IgD-negative memory B cell (primary cell): Measurements from ENCODE around the gene RNU1-1. TPM values are rescaled to one million over a fixed set of nuclear protein-coding genes. Genes with fewer than 3 reads are reported as not detected.
"Not testable (repeated sequence)": the region's sequence is repeated elsewhere in the genome, so short reads cannot be mapped to it uniquely, and the experiment has no call there.

Experiments used
- H3K27ac Mint-ChIP-seq, 3 donors: one replicate each; pipeline ENCODE4 v1.8.0; 2020 to 2022; ENCODE audit warnings: mild to moderate bottlenecking in 3 of 3, mixed read lengths in 3 of 3, moderate library complexity in 1 of 3
- H3K27me3 Mint-ChIP-seq: one replicate; pipeline ENCODE4 v1.8.0; 2021; ENCODE audit warnings: mixed read lengths
- H3K36me3 Mint-ChIP-seq: one replicate; pipeline ENCODE4 v1.8.0; 2020; ENCODE audit warnings: mild to moderate bottlenecking, mixed read lengths
- H3K4me1 Mint-ChIP-seq, 3 donors: one replicate each; pipeline ENCODE4 v1.8.0; 2020 to 2022; ENCODE audit warnings: mixed read lengths in 3 of 3, mild to moderate bottlenecking in 1 of 3
- H3K4me3 Mint-ChIP-seq, 4 donors: one replicate each; pipeline ENCODE4 v1.8.0; 2020 to 2022; ENCODE audit warnings: mild to moderate bottlenecking in 4 of 4, mixed read lengths in 4 of 4, moderate library complexity in 3 of 4
- H3K9me3 Mint-ChIP-seq, 3 donors: one replicate each; pipeline ENCODE4 v1.8.0; 2020 to 2021; ENCODE audit warnings: mixed read lengths in 3 of 3, mild to moderate bottlenecking in 1 of 3
- polyA plus RNA-seq: library from polyadenylated mRNA; unstranded; fragments of 300-500 nt; fragmentation: Illumina TruSeq; gene quantifications from one replicate; pipeline ENCODE4 v1.2.3, GENCODE V29; 2021

RNU1-1 gene
- polyA plus RNA-seq, 1 donor from 2014 or later = not detected

DNA sequence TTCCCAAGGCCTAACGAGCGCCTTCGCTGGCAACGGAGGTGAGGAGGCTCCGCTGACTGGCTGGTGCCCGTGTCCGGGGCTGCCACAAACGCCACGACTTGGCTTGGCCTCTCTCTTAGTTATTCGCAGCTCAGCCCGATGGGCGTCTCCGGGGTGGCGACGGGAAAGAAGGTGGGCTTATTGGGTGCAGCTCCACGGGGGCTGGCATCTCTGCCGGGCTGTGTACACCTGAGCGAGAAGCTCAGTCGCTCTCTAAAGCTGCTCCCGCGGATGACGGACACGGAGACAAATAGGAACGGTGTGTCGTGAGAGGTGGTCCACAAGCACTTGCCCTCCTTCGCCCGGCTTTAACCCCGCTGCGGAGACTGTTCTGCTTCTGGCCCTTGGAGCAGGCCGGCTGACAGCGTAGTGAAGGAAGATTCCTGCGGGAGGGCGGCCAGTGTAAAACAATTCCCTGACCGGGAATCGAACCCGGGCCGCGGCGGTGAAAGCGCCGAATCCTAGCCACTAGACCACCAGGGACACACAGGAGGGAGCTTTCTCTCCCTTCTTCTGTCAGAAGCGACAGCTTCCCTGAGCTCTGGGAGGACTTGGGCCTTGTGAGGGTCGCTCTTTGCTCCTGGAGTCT is 20.9 kb upstream of the RNU1-1 start:
- H3K27ac Mint-ChIP-seq = peak overlapping the region in 2 of 3 donors; percentile 31 to 71
- peak overlapping the region; percentile 70 to 96 (median 90) for H3K4me3 Mint-ChIP-seq
- peaks cover 15% of the 10 kb centered on the region for H3K27me3 Mint-ChIP-seq
- H3K4me1 Mint-ChIP-seq, H3K9me3 Mint-ChIP-seq, H3K36me3 Mint-ChIP-seq: not testable (repeated sequence)

DNA sequence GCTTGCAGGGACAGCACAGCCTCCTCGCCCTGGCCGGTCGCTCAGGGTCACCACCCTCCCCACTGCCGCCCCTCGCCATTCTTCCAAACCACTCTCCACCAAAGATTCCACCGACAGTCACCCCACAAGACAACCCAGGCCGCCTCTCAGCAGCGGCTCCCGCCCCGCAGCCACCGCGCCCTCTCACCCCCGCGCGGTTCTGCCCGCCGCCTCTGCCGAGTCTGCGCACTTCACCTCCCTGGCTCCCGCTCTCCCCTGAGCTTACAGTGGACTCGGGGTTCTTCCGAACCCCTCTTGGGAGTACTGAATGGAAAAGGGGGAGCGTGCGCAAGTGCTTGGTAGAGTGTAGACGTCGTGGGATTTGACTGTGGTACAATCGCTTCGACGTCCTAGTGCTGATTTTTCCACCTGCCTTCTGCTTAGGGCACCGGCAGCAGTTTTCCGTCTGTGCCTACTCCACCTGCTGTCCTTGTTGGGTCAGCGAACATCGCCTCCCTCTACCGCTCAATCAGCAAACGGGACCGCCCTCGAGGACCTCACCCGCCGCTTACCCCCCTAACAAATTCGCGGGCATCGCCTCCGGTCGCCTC is 20.2 kb upstream of the RNU1-1 start:
- H3K27me3 Mint-ChIP-seq = peaks cover 15% of the 10 kb centered on the region

DNA sequence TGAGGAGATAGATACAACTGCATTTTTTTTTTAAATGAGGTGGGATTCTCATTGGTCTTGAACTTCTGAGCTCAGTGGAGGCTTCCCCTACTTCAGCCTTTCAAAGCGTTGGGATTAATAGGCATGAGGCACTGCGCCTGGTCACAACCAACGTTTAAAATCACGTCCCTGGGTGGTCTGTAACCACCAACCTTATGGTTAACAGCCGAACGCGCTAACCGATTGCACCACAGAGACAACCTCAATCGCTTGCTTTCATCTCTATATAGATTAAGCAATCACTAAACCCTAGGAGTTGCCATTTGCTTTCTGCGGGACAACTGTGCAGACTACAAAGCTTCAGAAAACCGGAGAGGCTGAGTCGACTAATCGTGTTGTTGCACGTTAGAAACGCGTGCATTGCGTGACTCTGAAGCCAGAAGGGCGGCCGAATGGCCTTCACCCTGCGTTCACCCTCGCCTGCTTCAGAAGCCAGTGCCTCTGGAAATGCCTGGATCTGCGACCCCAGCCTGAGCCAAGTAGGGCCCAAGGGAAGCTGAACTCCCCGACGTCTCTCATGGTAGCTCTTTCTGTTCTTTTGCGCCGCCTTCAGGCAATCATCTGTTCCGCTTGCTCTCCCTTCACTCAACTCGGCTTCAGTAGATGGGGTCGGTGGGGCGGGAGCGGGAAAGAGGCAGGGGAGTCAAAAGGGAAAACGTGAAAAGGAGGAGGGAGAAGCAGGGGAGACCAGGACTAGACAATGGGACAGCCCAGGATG is 18.3 kb upstream of the RNU1-1 start:
- peaks cover 15% of the 10 kb centered on the region for H3K27me3 Mint-ChIP-seq
- H3K36me3 Mint-ChIP-seq = not testable (repeated sequence)
- peak overlapping the region in 1 of 4 donors; percentile 32 for H3K4me3 Mint-ChIP-seq

More for the DNA sequence above, 20.2 kb upstream of the RNU1-1 start:
- not testable (repeated sequence) for H3K4me1 Mint-ChIP-seq, H3K36me3 Mint-ChIP-seq, H3K9me3 Mint-ChIP-seq
- H3K27ac Mint-ChIP-seq = peak overlapping the region in 1 of 3 donors; percentile 31
- H3K4me3 Mint-ChIP-seq = peak overlapping the region; percentile 83 to 96 (median 90)

DNA sequence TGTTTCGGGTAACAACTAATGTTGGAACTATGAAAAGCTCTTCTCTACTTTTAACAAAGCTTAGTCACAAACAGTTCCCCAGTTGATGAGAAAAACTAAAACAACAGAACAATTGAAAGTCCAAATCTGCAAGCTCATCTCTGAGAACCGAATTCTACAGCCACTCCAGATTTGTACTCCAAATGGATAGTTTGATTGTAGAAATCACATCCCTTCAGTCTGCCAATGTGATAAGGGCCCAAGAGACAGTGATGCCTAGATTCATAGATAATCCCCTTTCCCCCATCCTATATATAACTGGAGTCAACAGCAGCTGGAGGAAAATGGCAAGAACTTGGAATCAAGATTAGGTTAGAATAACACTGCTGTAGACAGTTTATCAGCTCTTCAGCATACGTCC is 14.3 kb upstream of the RNU1-1 start:
- not testable (repeated sequence) for H3K4me3 Mint-ChIP-seq, H3K36me3 Mint-ChIP-seq, H3K4me1 Mint-ChIP-seq, H3K27ac Mint-ChIP-seq, H3K27me3 Mint-ChIP-seq, H3K9me3 Mint-ChIP-seq

More for the DNA sequence above, 18.3 kb upstream of the RNU1-1 start:
- H3K27ac Mint-ChIP-seq = peak overlapping the region in 1 of 3 donors; percentile 50
- not testable (repeated sequence) for H3K4me1 Mint-ChIP-seq, H3K9me3 Mint-ChIP-seq

DNA sequence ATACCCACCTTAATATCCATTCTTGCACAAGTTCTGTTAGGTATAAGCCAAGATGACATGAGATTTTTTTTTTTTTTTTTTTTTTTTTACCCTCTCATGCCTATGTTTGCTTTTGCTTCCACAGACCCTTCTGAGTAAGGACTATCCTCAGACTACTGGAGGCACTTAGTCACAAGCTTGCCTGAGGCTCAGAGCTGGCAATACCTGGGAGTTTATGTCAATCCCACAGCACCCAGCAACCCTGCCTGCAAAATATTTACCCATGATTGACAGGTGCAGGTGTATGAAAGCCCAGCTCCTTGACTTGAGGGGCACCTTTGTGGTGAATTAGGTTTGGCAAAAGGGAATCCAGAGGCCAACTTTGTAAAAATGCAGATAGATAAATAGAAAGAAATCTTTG is 11.7 kb upstream of the RNU1-1 start:
- not testable (repeated sequence) for H3K36me3 Mint-ChIP-seq, H3K9me3 Mint-ChIP-seq, H3K27me3 Mint-ChIP-seq, H3K27ac Mint-ChIP-seq, H3K4me3 Mint-ChIP-seq, H3K4me1 Mint-ChIP-seq

DNA sequence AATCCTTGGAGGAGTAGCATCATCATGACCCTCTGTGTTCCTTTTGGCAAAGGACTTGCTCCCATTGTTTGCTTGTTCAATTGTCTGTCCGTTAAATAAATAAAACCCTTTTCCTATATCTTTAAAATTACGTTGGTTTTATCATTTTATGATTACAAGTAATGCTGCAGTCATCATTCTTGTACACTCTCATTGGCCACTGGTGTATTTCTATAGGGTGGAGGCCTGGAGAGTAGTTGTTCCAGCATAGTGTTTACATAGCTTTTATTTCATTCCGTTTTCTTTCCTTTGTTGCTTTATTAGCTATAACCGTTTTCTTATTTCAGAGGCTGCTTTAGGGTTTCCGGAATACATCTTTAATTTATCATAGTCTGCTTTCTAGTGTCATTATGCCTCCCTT is 7.6 kb upstream of the RNU1-1 start:
- H3K36me3 Mint-ChIP-seq, H3K9me3 Mint-ChIP-seq, H3K4me1 Mint-ChIP-seq, H3K27ac Mint-ChIP-seq: not testable (repeated sequence)
- Mint-ChIP-seq H3K4me3 (peak overlapping the region in 1 of 4 donors; percentile 7), H3K27me3 (peaks cover 22% of the 10 kb centered on the region)

DNA sequence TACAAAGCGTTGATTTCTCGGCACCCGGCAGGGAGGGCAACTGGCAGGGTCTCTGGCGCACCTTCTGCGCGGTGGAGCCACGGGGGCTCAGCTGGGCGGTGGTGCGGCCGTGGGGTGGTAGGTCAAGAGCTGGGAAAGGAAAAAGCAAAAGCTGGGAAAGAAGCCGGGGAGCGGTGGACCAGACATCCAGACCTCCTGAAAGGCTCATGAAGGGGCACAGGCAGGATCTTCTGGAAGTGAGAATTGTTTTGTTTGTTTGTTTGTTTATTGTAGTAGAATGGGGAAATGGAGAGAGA is 7.2 kb upstream of the RNU1-1 start:
- Mint-ChIP-seq H3K27ac (no peak overlapping the region), H3K27me3 (peaks cover 22% of the 10 kb centered on the region), H3K9me3 (no peaks in the 10 kb centered on the region)

DNA sequence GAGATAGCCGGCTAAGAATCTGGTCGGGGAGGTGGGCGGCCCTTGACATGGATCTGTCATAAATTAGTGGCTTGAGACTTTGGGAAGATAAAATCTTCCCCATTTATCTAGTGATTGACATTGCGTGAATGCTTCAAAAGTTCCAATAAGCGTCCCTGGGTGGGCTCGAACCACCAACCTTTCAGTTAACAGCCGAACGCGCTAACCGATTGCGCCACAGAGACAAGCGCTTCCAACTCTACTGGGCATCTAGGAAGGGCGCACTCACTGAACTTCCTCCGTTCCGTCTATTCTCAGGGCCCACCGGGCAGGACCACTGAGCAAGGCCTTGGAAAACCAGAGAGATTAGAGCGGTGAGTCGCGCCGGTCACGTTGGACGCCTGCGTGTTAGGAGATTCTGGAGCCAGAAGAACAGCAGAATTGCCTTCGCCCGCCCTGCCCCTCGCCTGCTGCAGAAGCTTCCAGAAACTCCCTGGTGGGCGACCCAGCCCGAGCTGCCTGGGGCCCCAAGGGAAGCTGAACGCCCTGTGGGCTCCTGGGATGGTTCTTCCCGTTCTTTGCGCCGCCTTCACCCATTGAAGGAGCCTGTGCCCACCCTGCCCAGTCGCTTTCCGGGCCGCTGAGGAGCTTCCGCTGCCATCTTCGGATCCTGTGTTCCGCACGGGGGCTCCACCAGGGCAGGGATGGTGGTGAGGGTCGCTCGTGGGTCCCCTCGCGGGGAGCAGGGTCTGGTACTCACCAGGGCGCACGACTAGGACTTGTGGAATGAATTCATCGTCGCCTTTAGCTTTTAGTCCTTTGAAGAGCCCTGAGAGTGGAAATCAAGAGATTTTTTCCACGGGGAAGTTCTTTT is 6.6 kb upstream of the RNU1-1 start:
- H3K4me1 Mint-ChIP-seq, H3K9me3 Mint-ChIP-seq, H3K27ac Mint-ChIP-seq, H3K36me3 Mint-ChIP-seq: not testable (repeated sequence)
- peaks cover 22% of the 10 kb centered on the region for H3K27me3 Mint-ChIP-seq
- H3K4me3 Mint-ChIP-seq = peak overlapping the region in 3 of 4 donors; percentile 7 to 61 (median 51)

More for the DNA sequence above, 7.2 kb upstream of the RNU1-1 start:
- Mint-ChIP-seq H3K4me1 (peaks cover 0 to 5% (median 1%) of the 10 kb centered on the region in 3 donors), H3K36me3 (no peaks in the 10 kb centered on the region), H3K4me3 (peak overlapping the region in 1 of 4 donors; percentile 21)

DNA sequence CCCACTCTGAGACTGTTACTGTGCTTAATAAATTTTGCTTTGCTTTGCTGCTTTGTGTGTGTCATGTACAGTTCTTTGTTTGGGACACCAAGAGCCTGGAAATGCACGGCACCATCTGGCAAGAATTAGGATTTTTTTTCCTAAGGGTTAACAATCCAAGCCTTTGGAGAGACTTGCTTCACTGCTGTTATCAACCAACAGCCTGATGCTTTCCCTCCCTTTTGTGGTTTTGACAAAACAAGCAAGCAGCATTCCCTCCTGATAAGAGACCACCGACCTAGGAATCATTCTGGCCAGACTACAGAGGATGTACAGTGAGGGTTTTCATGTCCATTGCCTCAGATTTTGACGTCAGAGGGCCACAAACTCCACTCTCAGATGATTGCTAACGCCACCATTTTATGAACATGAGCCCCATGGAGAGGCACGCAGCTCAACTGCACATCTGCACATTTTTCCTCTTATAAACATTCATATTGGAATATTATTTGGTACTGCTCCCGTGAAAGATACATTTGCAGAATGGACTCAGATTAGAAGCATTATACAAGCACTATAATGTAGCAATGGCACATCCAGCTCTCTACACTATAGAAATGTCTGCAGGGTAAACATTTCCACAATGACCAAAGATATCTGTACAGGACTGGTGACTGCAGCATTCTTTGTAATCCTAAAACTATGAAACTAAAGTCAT is 5.3 kb upstream of the RNU1-1 start:
- H3K27me3 Mint-ChIP-seq = peaks cover 22% of the 10 kb centered on the region
- not testable (repeated sequence) for H3K36me3 Mint-ChIP-seq, H3K4me1 Mint-ChIP-seq, H3K9me3 Mint-ChIP-seq
- H3K27ac Mint-ChIP-seq = peak overlapping the region in 1 of 3 donors; percentile 29
- peak overlapping the region in 1 of 4 donors; percentile 22 for H3K4me3 Mint-ChIP-seq

DNA sequence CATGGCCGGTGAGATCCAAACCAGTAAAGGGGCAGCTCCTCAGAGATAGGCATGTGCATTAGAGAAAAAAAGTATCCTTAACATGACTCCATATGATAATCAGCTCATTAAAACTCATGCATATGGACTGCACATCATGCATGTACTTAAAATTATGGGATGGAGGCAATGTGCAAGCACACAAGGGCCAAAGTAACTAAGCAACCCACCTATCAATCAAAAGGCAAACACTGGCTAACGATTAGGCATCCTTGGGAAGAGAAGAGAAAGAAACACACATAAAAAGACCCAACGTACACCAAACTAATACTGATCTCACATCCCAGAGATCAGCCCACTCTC is 4.8 kb upstream of the RNU1-1 start:
- not testable (repeated sequence) for H3K4me1 Mint-ChIP-seq, H3K36me3 Mint-ChIP-seq, H3K9me3 Mint-ChIP-seq, H3K27ac Mint-ChIP-seq
- Mint-ChIP-seq H3K4me3 (peak overlapping the region in 1 of 4 donors; percentile 22), H3K27me3 (peaks cover 22% of the 10 kb centered on the region)

DNA sequence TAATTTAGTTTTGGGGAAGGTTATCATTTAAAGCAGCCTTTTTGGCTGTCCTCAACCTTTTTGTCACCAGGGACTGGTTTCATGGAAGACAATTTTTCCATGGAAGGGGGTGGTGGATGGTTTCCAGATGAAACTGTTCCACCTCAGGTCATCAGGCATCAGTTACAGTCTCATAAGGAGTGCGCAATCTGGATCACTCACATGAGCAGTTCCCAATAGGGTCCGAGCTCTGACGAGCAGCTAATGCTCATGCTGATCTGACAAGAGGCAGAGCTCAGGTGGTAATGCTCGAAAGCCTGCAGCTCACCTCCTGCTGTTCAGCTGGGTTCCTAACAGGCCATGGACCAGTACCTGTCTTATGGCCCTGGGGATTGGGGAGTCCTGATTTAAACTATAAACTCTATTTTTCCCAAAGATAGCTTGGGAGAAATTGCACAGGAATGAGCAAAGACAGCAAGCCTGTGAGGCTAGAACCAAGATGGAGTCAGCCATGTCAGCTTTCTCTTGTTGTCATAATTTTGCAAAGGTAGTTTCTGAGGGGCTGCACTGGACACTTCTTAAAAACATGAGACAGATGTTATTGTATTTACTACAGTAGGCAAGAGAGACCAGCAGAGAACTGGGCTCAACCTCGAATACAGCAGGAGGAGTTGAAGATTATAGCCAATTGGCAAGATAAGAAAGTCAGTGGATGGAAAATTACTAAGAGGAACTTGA is 2.8 kb upstream of the RNU1-1 start:
- not testable (repeated sequence) for H3K4me1 Mint-ChIP-seq, H3K36me3 Mint-ChIP-seq, H3K4me3 Mint-ChIP-seq, H3K9me3 Mint-ChIP-seq
- Mint-ChIP-seq H3K27ac (peak overlapping the region in 1 of 3 donors; percentile 44), H3K27me3 (peaks cover 22% of the 10 kb centered on the region)

DNA sequence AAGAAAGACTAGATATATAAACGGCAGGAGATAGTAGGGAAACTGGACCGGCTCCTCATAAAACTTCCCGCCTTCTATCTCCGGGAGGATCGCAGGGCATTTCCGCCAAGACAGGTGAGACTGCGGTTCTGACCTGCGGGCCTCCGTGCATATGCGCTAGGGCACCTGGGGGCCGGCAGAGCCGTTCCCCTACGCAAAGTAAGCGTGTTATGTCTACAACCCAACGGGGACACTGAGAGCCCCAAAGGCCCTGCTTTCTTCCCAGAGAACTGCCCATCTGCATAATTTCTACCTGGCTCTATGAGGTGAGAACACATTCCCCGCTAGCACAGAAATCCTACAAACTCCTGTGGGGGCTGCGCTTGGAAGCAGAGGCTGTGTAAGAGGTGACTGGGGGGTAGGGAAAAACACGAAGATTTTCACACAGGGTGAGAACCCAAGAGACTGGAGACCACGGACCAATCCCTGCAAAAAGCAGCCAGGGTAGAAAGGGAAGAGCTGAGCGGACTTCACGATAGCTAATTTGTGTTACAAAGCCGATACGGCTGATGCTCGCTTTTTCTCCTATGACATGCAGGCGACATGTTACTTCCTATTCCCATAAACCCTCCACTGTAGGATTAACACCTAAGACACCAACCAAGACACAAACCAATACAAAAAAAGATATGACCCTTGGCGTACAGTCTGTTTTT is 526 bp downstream of the RNU1-1 start:
- H3K27ac Mint-ChIP-seq, H3K36me3 Mint-ChIP-seq, H3K27me3 Mint-ChIP-seq, H3K4me1 Mint-ChIP-seq, H3K4me3 Mint-ChIP-seq, H3K9me3 Mint-ChIP-seq: not testable (repeated sequence)

DNA sequence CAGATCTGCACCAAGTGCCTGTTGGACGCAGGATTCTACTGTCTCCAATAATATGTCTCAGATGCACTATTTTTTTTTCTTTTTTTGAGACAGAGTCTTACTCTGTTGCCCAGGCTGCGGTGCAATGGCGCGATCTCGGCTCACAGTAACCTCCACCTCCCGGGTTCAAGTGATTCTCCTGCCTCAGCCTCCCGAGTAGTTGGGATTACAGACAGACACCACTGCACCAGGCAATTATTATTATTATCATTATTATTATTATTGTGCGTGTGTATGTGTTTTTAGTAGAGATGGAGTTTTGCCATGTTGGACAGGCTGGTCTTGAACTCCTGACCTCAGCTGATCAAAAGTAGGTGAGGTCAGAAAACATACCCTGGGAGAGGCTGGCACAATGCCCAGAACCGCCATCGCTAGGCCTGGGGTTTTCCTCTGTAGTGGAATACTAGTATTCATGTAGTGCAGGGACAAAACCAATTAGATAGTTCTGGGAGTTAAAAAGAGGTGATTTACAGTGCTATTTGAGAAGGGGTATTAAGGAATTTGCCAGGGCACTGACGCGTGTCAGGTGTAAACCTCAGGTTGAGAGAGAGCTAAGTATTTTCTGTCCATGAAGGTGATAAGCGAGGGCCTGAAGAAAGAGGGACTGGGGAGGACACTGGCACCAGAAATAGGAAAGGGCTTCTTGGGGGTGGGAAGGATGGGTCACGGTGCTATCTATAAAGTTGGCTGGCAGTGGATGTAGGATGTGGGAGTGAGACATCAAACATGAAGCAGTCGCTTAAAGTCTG is 1.3 kb downstream of the RNU1-1 start:
- H3K4me1 Mint-ChIP-seq, H3K27me3 Mint-ChIP-seq, H3K36me3 Mint-ChIP-seq, H3K27ac Mint-ChIP-seq, H3K4me3 Mint-ChIP-seq, H3K9me3 Mint-ChIP-seq: not testable (repeated sequence)
